ENCODE measurements around the gene HECTD4.

GRCh38 chr12:112126911-112127310, 255.3 kb downstream of the HECTD4 start:
- TF ChIP-seq CTCF (IDR thresholded peaks at IDR 0.05; ENCODE audit: low read depth, low read length, missing input control) = no peak
- TF ChIP-seq ZBTB33 (IDR thresholded peaks at IDR 0.05) = no peak
- TF ChIP-seq MAX (IDR thresholded peaks at IDR 0.05) = no peak
- no peak for TF ChIP-seq REST (IDR thresholded peaks at IDR 0.05)
- TF ChIP-seq RAD21 (IDR thresholded peaks at IDR 0.05) = no peak
- no peak for TF ChIP-seq TAF1 (conservative IDR thresholded peaks at IDR 0.05)
- no peak for TF ChIP-seq YY1 (IDR thresholded peaks at IDR 0.05)
- TF ChIP-seq EGR1 (IDR thresholded peaks at IDR 0.05; ENCODE audit: low read depth in 2 of 2) = no peak
- no peak for TF ChIP-seq GABPA (IDR thresholded peaks at IDR 0.05 in 1 of 2, conservative IDR thresholded peaks at IDR 0.05 in 1 of 2)
- TF ChIP-seq SP1 (IDR thresholded peaks at IDR 0.05) = no peak
- no peak for TF ChIP-seq ATF3 (IDR thresholded peaks at IDR 0.05)
- TF ChIP-seq JUND (IDR thresholded peaks at IDR 0.05) = no peak
- TF ChIP-seq FOXA2 (IDR thresholded peaks at IDR 0.05) = no peak
- TF ChIP-seq FOXA1 (IDR thresholded peaks at IDR 0.05) = no peak

Data from liver (tissue), 3 donors.